HepG2 (cell line): ENCODE measurements around the gene NODAL. TPM values are rescaled to one million over a fixed set of nuclear protein-coding genes. Genes with fewer than 3 reads are reported as not detected.
A peak's percentile ranks its signal among the peaks of the same experiment; 100 is the strongest.

Source experiments
- ATAC-seq: fragments of 200-7000 bp; cut with Tn5 transposase; 3 replicates; pipeline ENCODE4 v1.9.1; 2020; ENCODE audit warnings: mild to moderate bottlenecking, moderate library complexity
- BruUV-seq: library from RNA; stranded (reverse); fragments of 400-500 nt; replicated peaks from 2 replicates; lab custom pipeline; 2021; lab: Mats Ljungman, UMichigan
- CTCF ChIA-PET: fragments of 300-600 bp; formaldehyde crosslinking; extraction: SDS; loops from one replicate; lab custom pipeline; 2021; ENCODE audit warnings: low total read pairs, inconsistent platforms, low intra/inter-chr PET ratio; lab: Yijun Ruan, JAX
- POLR2A ChIA-PET: fragments of 350-600 bp; sonication (Branson Sonifier 250); formaldehyde crosslinking; loops from one replicate; lab custom pipeline; 2020; ENCODE audit warnings: antibody characterized with exemption, inconsistent platforms; lab: Yijun Ruan, JAX
- DNase-seq: peaks from one replicate; pipeline ENCODE4 v3.0.0-alpha.2; 2015; ENCODE audit warnings: low spot score
- FAIRE-seq: peaks from 3 replicates; lab custom pipeline; 2011; peaks lifted over from hg19 to GRCh38; lab: Jason Lieb, UNC
- H2AFZ ChIP-seq: one replicate; pipeline ENCODE4 v1.6.1; 2011; ENCODE audit warnings: low read length, inconsistent platforms
- H3K27ac ChIP-seq: fragments of 300-600 bp; 3 replicates; pipeline ENCODE4 v1.8.0; 2011; ENCODE audit warnings: mixed run types, mild to moderate bottlenecking, mixed read lengths, low read length, inconsistent platforms; ENCODE audit not compliant: insufficient read depth; ENCODE audit errors: extremely low read length
- H3K27me3 ChIP-seq, 2 experiments: fragments of 200-600 bp in 1 of 2; 2 replicates in 1 of 2; 3 replicates in 1 of 2; pipeline versions ENCODE4 v1.6.0 to v1.8.0; 2011; ENCODE audit warnings: low read length in 2 of 2, mild to moderate bottlenecking in 2 of 2, moderate library complexity in 2 of 2, inconsistent platforms in 1 of 2; ENCODE audit not compliant: insufficient read depth in 2 of 2, control insufficient read depth in 1 of 2
- H3K36me3 ChIP-seq, 2 experiments: fragments of 200-600 bp in 1 of 2; replicated peaks in 1 of 2; 2 replicates in 1 of 2; 3 replicates in 1 of 2; pipeline versions ENCODE4 v1.5.1 to v1.8.0; 2011; ENCODE audit warnings: low read length in 2 of 2, inconsistent platforms in 1 of 2; ENCODE audit not compliant: insufficient read depth in 2 of 2, control insufficient read depth in 1 of 2
- H3K4me1 ChIP-seq: 2 replicates; pipeline ENCODE4 v1.5.1; 2012; ENCODE audit warnings: low read length, inconsistent platforms; ENCODE audit not compliant: insufficient read depth
- H3K4me2 ChIP-seq: 2 replicates; pipeline ENCODE4 v1.6.0; 2011; ENCODE audit warnings: low read depth, low read length, inconsistent platforms
- H3K4me3 ChIP-seq, 3 experiments: fragments of 200-600 bp in 1 of 3; sonication (generic), shearing (Covaris generic) in 1 of 3; replicated peaks in 1 of 3; 2 replicates each; pipeline ENCODE4 v1.5.1; 2011 to 2016; ENCODE audit warnings: low read length in 3 of 3, inconsistent platforms in 2 of 3, low read depth in 2 of 3, mild to moderate bottlenecking in 2 of 3, control low read depth in 1 of 3, mixed read lengths in 1 of 3; ENCODE audit not compliant: insufficient read depth in 1 of 3
- H3K79me2 ChIP-seq: one replicate; pipeline ENCODE4 v1.6.1; 2011; ENCODE audit warnings: low read length, inconsistent platforms; ENCODE audit not compliant: insufficient read depth
- H3K9ac ChIP-seq: 2 replicates; pipeline ENCODE4 v1.6.0; 2011; ENCODE audit warnings: mild to moderate bottlenecking, low read depth, low read length, inconsistent platforms; ENCODE audit not compliant: insufficient read depth
- H3K9me3 ChIP-seq: 2 replicates; pipeline ENCODE4 v1.5.1; 2012; ENCODE audit warnings: mild to moderate bottlenecking, low read length
- H4K20me1 ChIP-seq: 2 replicates; pipeline ENCODE4 v1.6.0; 2011; ENCODE audit warnings: inconsistent platforms, mild to moderate bottlenecking, low read length, moderate library complexity; ENCODE audit not compliant: insufficient read depth
- ARNT ChIP-seq: fragments of 450-650 bp; IDR thresholded peaks from 2 replicates; pipeline ENCODE4 v1.6.1; 2017
- ASH2L ChIP-seq: fragments of 300-600, 200-600 bp; sonication (generic); IDR thresholded peaks from 2 replicates; pipeline ENCODE4 v1.7.0; 2017; ENCODE audit warnings: low read depth, mild to moderate bottlenecking, moderate library complexity, mixed read lengths, low read length; ENCODE audit not compliant: insufficient read length
- ATF2 ChIP-seq: sonication (generic); formaldehyde crosslinking; IDR thresholded peaks from 2 replicates; pipeline ENCODE4 v1.4.0; 2020; ENCODE audit warnings: missing genetic modification reagents
- KLF6 ChIP-seq: IDR thresholded peaks from 2 replicates; pipeline ENCODE4 v1.8.0; 2016; ENCODE audit warnings: missing biosample characterization, missing genetic modification reagents
- KMT2A ChIP-seq: sonication (generic); formaldehyde crosslinking; IDR thresholded peaks from 2 replicates; pipeline ENCODE4 v1.4.0; 2020; ENCODE audit warnings: missing genetic modification reagents
- SATB2 ChIP-seq: sonication (generic); formaldehyde crosslinking; IDR thresholded peaks from 2 replicates; pipeline ENCODE4 v1.5.0; 2020; ENCODE audit warnings: missing genetic modification reagents
- SMARCE1 ChIP-seq: fragments of 450-650 bp; IDR thresholded peaks from 2 replicates; pipeline ENCODE4 v1.6.1; 2017; ENCODE audit warnings: borderline replicate concordance
- ZBTB38 ChIP-seq: sonication (generic); formaldehyde crosslinking; IDR thresholded peaks from 2 replicates; pipeline ENCODE4 v1.5.1; 2020; ENCODE audit warnings: mild to moderate bottlenecking, missing genetic modification reagents
- ZFP82 ChIP-seq: sonication (generic); formaldehyde crosslinking; IDR thresholded peaks from 2 replicates; pipeline ENCODE4 v1.5.1; 2020; ENCODE audit warnings: mild to moderate bottlenecking, missing genetic modification reagents, borderline replicate concordance
- ZHX1 ChIP-seq: sonication (generic); formaldehyde crosslinking; IDR thresholded peaks from 2 replicates; pipeline ENCODE4 v1.8.1; 2022; ENCODE audit warnings: low read depth, mild to moderate bottlenecking, missing genetic modification reagents
- ZNF224 ChIP-seq: sonication (generic); formaldehyde crosslinking; IDR thresholded peaks from 2 replicates; pipeline ENCODE4 v1.5.0; 2020; ENCODE audit warnings: mild to moderate bottlenecking, missing genetic modification reagents
- ZNF225 ChIP-seq: sonication (generic); formaldehyde crosslinking; IDR thresholded peaks from 2 replicates; pipeline ENCODE4 v1.4.0; 2020; ENCODE audit warnings: mild to moderate bottlenecking, missing genetic modification reagents
- ZNF562 ChIP-seq: sonication (generic); formaldehyde crosslinking; IDR thresholded peaks from 2 replicates; pipeline ENCODE4 v1.8.0; 2022; ENCODE audit warnings: missing genetic modification reagents, borderline replicate concordance
- ZNF652 ChIP-seq: IDR thresholded peaks from 2 replicates; pipeline ENCODE4 v1.6.1; 2016; ENCODE audit warnings: low read depth, borderline replicate concordance
- ZNF768 ChIP-seq: sonication (generic); formaldehyde crosslinking; IDR thresholded peaks from 2 replicates; pipeline ENCODE4 v1.4.0; 2020; ENCODE audit warnings: missing genetic modification reagents
- ZNF816 ChIP-seq: sonication (generic); formaldehyde crosslinking; IDR thresholded peaks from 2 replicates; pipeline ENCODE4 v1.8.0; 2022; ENCODE audit warnings: missing genetic modification reagents, mild to moderate bottlenecking, borderline replicate concordance
- WGBS: methylation state at CpG from one replicate; pipeline ENCODE4 v1.1.6; 2017; ENCODE audit warnings: low lambda C conversion rate; 5-methylcytosine and 5-hydroxymethylcytosine counted together
- in situ Hi-C: cut with HindIII; loops from 2 replicates; pipeline ENCODE4 v1.10.0; 2017; ENCODE audit warnings: low pct_unique_long_range_greater_than_20kb; ENCODE audit not compliant: extremely low pct_ligation_motif_present
- intact Hi-C: fragments of 100-400 bp; cut with micrococcal nuclease; formaldehyde crosslinking; loops from one replicate; pipeline ENCODE4 v1.10.0; 2022; ENCODE audit not compliant: unreplicated experiment
- polyA plus RNA-seq, 8 experiments: library from polyadenylated mRNA; depleted of rRNA in 3 of 8; stranded (reverse) in 7 of 8; unstranded in 1 of 8; fragments of >200 nt; fragmentation: Illumina TruSeq in 4 of 8; extraction: Trizol in 4 of 8; gene quantifications; 2 replicates each; pipeline versions ENCODE4 v1.2.1 to v1.2.3, GENCODE V29; 2011 to 2016; ENCODE audit warnings: low read depth in 4 of 8, missing spikeins in 1 of 8, mixed read lengths in 1 of 8; ENCODE audit not compliant: insufficient read depth in 1 of 8
- total RNA-seq, 5 experiments: library from RNA; depleted of rRNA; stranded (reverse); fragments of >200 nt; fragmentation: Illumina TruSeq; extraction: Trizol; gene quantifications; 2 replicates each; pipeline ENCODE4 v1.2.3, GENCODE V29; 2016; ENCODE audit warnings: low read depth in 1 of 5

NODAL gene
- total and polyA plus RNA-seq, 2 of the 13 experiments (the other 11 are each of a cell fraction or from before 2014, with no cell fraction given): not detected

- no peak for TF ChIP-seq ZNF224 (CRISPR knock-in tag)
- no peak for TF ChIP-seq SMARCE1
- no peak for TF ChIP-seq ZNF225 (CRISPR knock-in tag)
- peak; percentile 76; the same call in 1 of the 2 replicates for TF ChIP-seq ZNF768 (CRISPR knock-in tag)
- peak; percentile 55; the same call in 1 of the 2 replicates for TF ChIP-seq SATB2 (CRISPR knock-in tag)
- TF ChIP-seq ATF2: peak; percentile 55; the same call in 1 of the 2 replicates
- TF ChIP-seq ZBTB38: 0 out of 2 replicates have a peak, but pooled peaks have one; percentile 42
Observed at GRCh38 chr10:70404036-70404786, 37.3 kb downstream of the NODAL start, which contains the start of gene EIF4EBP2 (continued).

GRCh38 chr10:70403483-70404035 is 37.9 kb downstream of the NODAL start:
- Histone ChIP-seq H3K4me1 (peaks cover 43% of the 10 kb centered on the region), H3K36me3 (no peaks in the 10 kb centered on the region), H3K9me3 (no peaks in the 10 kb centered on the region), H3K9ac (peak overlapping the region; percentile 95), H3K27me3 (no peaks in the 10 kb centered on the region; a peak in 1 of 5 replicates), H3K27ac (peak overlapping the region; percentile 45), H4K20me1 (peaks cover 23% of the 10 kb centered on the region), H2AFZ (peak overlapping the region; percentile 99), H3K4me3 (peak overlapping the region; percentile 45 to 94 (median 90)), H3K79me2 (peaks cover 30% of the 10 kb centered on the region), H3K4me2 (peak overlapping the region; percentile 88)
- ChIA-PET POLR2A (interaction anchor here (0.6 to 3.8 kb wide), 15 partner anchors 10 to 257 kb away, joined by 3 to 32 read pairs (median 4); partner anchors contain the start of genes LRRC20, PPA1, SAR1A and TYSND1), CTCF (no interaction called here)
- DNase-seq (no peak), FAIRE-seq (peak; percentile 84), ATAC-seq (no peak; the same call in 2 of the 3 replicates)
- whole genome bisulfite sequencing: under 1% methylated on average over 12 of the region's 12 CpGs
- in situ Hi-C loops (no loop called here), intact Hi-C loops (loop anchor here (2.0 kb wide), 1 partner anchor 21 kb away; the partner anchor contains the start of gene LRRC20)
- no TSS peak for BruUV-seq
- TF ChIP-seq ARNT (no peak), ZNF816 (CRISPR knock-in tag) (peak; percentile 84; the same call in 1 of the 2 replicates), ZHX1 (0 out of 2 replicates have a peak, but pooled peaks have one; percentile 19), ZNF652 (CRISPR knock-in tag) (peak; percentile 54), KLF6 (CRISPR knock-in tag) (peak; percentile 12; the same call in 1 of the 2 replicates), KMT2A (CRISPR knock-in tag) (no peak), ZFP82 (CRISPR knock-in tag) (0 out of 2 replicates have a peak, but pooled peaks have one; percentile 13), ZNF562 (CRISPR knock-in tag) (no peak), ASH2L (no peak)
